IMR-90 (cell line): ENCODE data around the gene SYCP3. TPM values are rescaled to one million over a fixed set of nuclear protein-coding genes. Genes with fewer than 3 reads are reported as not detected.

ENCODE experiments used
- ATAC-seq: fragments of 200-7000 bp; cut with Tn5 transposase; 2 replicates; pipeline ENCODE4 v1.9.1; 2020; ENCODE audit warnings: low read depth, mild to moderate bottlenecking, moderate library complexity
- BruUV-seq: library from RNA; stranded (reverse); fragments of 400-500 nt; replicated peaks from 2 replicates; lab custom pipeline; 2021; lab: Mats Ljungman, UMichigan
- CTCF ChIA-PET: fragments of 300-600 bp; formaldehyde crosslinking; extraction: SDS; loops from one replicate; lab custom pipeline; 2021; ENCODE audit warnings: antibody characterized with exemption; lab: Yijun Ruan, JAX
- POLR2A ChIA-PET: fragments of 300-600 bp; sonication (Branson Sonifier 250); formaldehyde crosslinking; loops from one replicate; lab custom pipeline; 2022; ENCODE audit warnings: antibody characterized with exemption; ENCODE audit not compliant: unreplicated experiment; lab: Charles Lee
- DNase-seq: peaks from one replicate; pipeline ENCODE4 v3.0.0; 2013
- H2AFZ ChIP-seq: replicated peaks from 2 replicates; pipeline ENCODE3; 2013; ENCODE audit warnings: low read length, mild to moderate bottlenecking; ENCODE audit not compliant: poor library complexity
- H2AK5ac ChIP-seq: 2 replicates; pipeline ENCODE4 v1.6.1; 2013; ENCODE audit warnings: low read depth, low read length, inconsistent platforms
- H2AK9ac ChIP-seq: replicated peaks from 2 replicates; pipeline ENCODE3; 2013; ENCODE audit warnings: mild to moderate bottlenecking, low read depth, low read length, moderate library complexity; ENCODE audit not compliant: poor library complexity
- H2BK120ac ChIP-seq: 2 replicates; pipeline ENCODE4 v1.6.1; 2013; ENCODE audit warnings: low read depth, low read length, inconsistent platforms
- H2BK15ac ChIP-seq: 3 replicates; pipeline ENCODE4 v1.6.1; 2013; ENCODE audit warnings: low read depth, low read length, inconsistent platforms
- H2BK20ac ChIP-seq: 2 replicates; pipeline ENCODE4 v1.6.1; 2013; ENCODE audit warnings: low read depth, mild to moderate bottlenecking, inconsistent platforms, low read length, moderate library complexity
- H2BK5ac ChIP-seq: 2 replicates; pipeline ENCODE4 v1.6.1; 2013; ENCODE audit warnings: mild to moderate bottlenecking, low read depth, low read length, inconsistent platforms; ENCODE audit not compliant: poor library complexity, severe bottlenecking
- H3K14ac ChIP-seq: replicated peaks from 2 replicates; pipeline ENCODE4 v1.6.1; 2013; ENCODE audit warnings: low read depth, low read length, inconsistent platforms
- H3K18ac ChIP-seq: 2 replicates; pipeline ENCODE4 v1.6.1; 2013; ENCODE audit warnings: low read depth, low read length, control low read depth
- H3K23ac ChIP-seq: 2 replicates; pipeline ENCODE4 v1.6.1; 2013; ENCODE audit warnings: low read depth, low read length, inconsistent platforms
- H3K27ac ChIP-seq: 2 replicates; pipeline ENCODE4 v1.5.1; 2013; ENCODE audit warnings: mild to moderate bottlenecking, control low read depth, low read length; ENCODE audit not compliant: insufficient read depth
- H3K27me3 ChIP-seq: 2 replicates; pipeline ENCODE4 v1.6.1; 2013; ENCODE audit warnings: low read length; ENCODE audit not compliant: control insufficient read depth, insufficient read depth
- H3K36me3 ChIP-seq: 2 replicates; pipeline ENCODE4 v1.6.1; 2013; ENCODE audit warnings: low read length, mixed read lengths; ENCODE audit not compliant: control insufficient read depth, insufficient read depth
- H3K4ac ChIP-seq: 2 replicates; pipeline ENCODE4 v1.6.1; 2013; ENCODE audit warnings: low read depth, low read length, inconsistent platforms
- H3K4me1 ChIP-seq: 2 replicates; pipeline ENCODE4 v1.6.1; 2013; ENCODE audit warnings: low read length, mixed read lengths; ENCODE audit not compliant: control insufficient read depth, insufficient read depth
- H3K4me2 ChIP-seq: 2 replicates; pipeline ENCODE4 v1.6.1; 2013; ENCODE audit warnings: low read depth, mild to moderate bottlenecking, control low read depth, low read length, moderate library complexity
- H3K4me3 ChIP-seq: 2 replicates; pipeline ENCODE4 v1.5.1; 2013; ENCODE audit warnings: low read depth, mild to moderate bottlenecking, control low read depth, low read length, moderate library complexity; ENCODE audit not compliant: insufficient read depth
- H3K56ac ChIP-seq: 2 replicates; pipeline ENCODE4 v1.6.1; 2013; ENCODE audit warnings: low read length, inconsistent platforms; ENCODE audit not compliant: insufficient read depth; ENCODE audit errors: extremely low read depth
- H3K79me1 ChIP-seq, 2 experiments: 2 replicates each; pipeline ENCODE4 v1.6.1; 2013; ENCODE audit warnings: low read length in 2 of 2, inconsistent platforms in 1 of 2, low read depth in 1 of 2
- H3K9ac ChIP-seq: 2 replicates; pipeline ENCODE4 v1.6.1; 2013; ENCODE audit warnings: low read depth, low read length, control low read depth
- H3K9me1 ChIP-seq: 2 replicates; pipeline ENCODE4 v1.6.1; 2013; ENCODE audit warnings: low read length, inconsistent platforms; ENCODE audit not compliant: insufficient read depth
- H3K9me3 ChIP-seq: 2 replicates; pipeline ENCODE4 v1.6.1; 2013; ENCODE audit warnings: low read length; ENCODE audit not compliant: control insufficient read depth, insufficient read depth
- H4K20me1 ChIP-seq: 2 replicates; pipeline ENCODE4 v1.6.1; 2013; ENCODE audit warnings: low read length, inconsistent platforms; ENCODE audit not compliant: insufficient read depth
- H4K5ac ChIP-seq: 2 replicates; pipeline ENCODE4 v1.6.1; 2013; ENCODE audit warnings: mild to moderate bottlenecking, low read depth, low read length, control low read depth
- H4K8ac ChIP-seq, 2 experiments: 2 replicates each; pipeline ENCODE4 v1.6.1; 2013; ENCODE audit warnings: low read depth in 2 of 2, low read length in 2 of 2, control low read depth in 1 of 2, inconsistent platforms in 1 of 2
- H4K91ac ChIP-seq: 2 replicates; pipeline ENCODE4 v1.6.1; 2013; ENCODE audit warnings: low read depth, low read length, inconsistent platforms; ENCODE audit not compliant: insufficient read depth
- CHD1 ChIP-seq: IDR thresholded peaks from 2 replicates; pipeline ENCODE4 v1.6.1; 2012; ENCODE audit warnings: low read depth, low read length, improper control_type of control experiment
- CTCF ChIP-seq: conservative IDR thresholded peaks from 2 replicates; pipeline ENCODE4 v1.5.1; 2012; ENCODE audit warnings: mild to moderate bottlenecking, low read depth, low read length, improper control_type of control experiment
- ELK1 ChIP-seq: fragments of 150-350 bp; IDR thresholded peaks from 2 replicates; pipeline ENCODE4 v1.6.1; 2016; ENCODE audit warnings: low read depth, mild to moderate bottlenecking, low read length, moderate library complexity, borderline replicate concordance
- MAFK ChIP-seq: IDR thresholded peaks from 2 replicates; pipeline ENCODE4 v1.6.1; 2012; ENCODE audit warnings: low read depth, low read length, improper control_type of control experiment
- MXI1 ChIP-seq: IDR thresholded peaks from 2 replicates; pipeline ENCODE4 v1.6.1; 2012; ENCODE audit warnings: low read depth, mild to moderate bottlenecking, low read length, moderate library complexity, borderline replicate concordance
- RCOR1 ChIP-seq: IDR thresholded peaks from 2 replicates; pipeline ENCODE4 v1.6.1; 2012; ENCODE audit warnings: mild to moderate bottlenecking, low read length, improper control_type of control experiment; ENCODE audit not compliant: insufficient replicate concordance
- RFX5 ChIP-seq: IDR thresholded peaks from 2 replicates; pipeline ENCODE4 v1.8.0; 2012; ENCODE audit warnings: low read depth, mild to moderate bottlenecking, low read length, moderate library complexity
- WGBS, 2 experiments: methylation state at CpG; one replicate each; pipeline versions ENCODE4 v1.1.5 to v1.1.7; 2013; ENCODE audit warnings: missing lambda C conversion rate in 2 of 2; ENCODE audit not compliant: insufficient read length in 1 of 2; ENCODE audit errors: extremely low coverage in 2 of 2; 5-methylcytosine and 5-hydroxymethylcytosine counted together
- dilution Hi-C: fragments of 300-500 bp; cut with HindIII; formaldehyde crosslinking; loops from one replicate; pipeline ENCODE4 v1.14.3; 2018; ENCODE audit warnings: low sequenced_read_pairs; ENCODE audit not compliant: unreplicated experiment
- in situ Hi-C: fragments of 300-500 bp; cut with MboI; formaldehyde crosslinking; loops from 3 replicates; pipeline ENCODE4 v1.14.3; 2019; ENCODE audit warnings: low sequenced_read_pairs, inconsistent platforms, mixed read lengths
- intact Hi-C: fragments of 100-400 bp; cut with micrococcal nuclease; formaldehyde crosslinking; loops from 2 replicates; pipeline ENCODE4 v1.10.0; 2022
- polyA plus RNA-seq, 3 experiments: library from polyadenylated mRNA; depleted of rRNA; stranded (reverse); fragments of >200 nt; gene quantifications; 2 replicates each; pipeline ENCODE4 v1.2.3, GENCODE V29; 2012; ENCODE audit warnings: low replicate concordance in 1 of 3
- total RNA-seq: library from RNA; depleted of rRNA; stranded (reverse); fragments of >200 nt; gene quantifications from 2 replicates; pipeline ENCODE4 v1.2.3, GENCODE V29; 2012

The SYCP3 gene
- total and polyA plus RNA-seq, 2 of the 4 experiments (the other 2 are of a cell fraction), result 0.07 TPM; not detected in 1

- BruUV-seq, result no TSS peak
These were observed 24.1 kb upstream of the SYCP3 start for GRCh38 chr12:101763246-101763931.

More at GRCh38 chr12:101763246-101763931, 24.1 kb upstream of the SYCP3 start:
- Histone ChIP-seq H2AFZ (no peak overlapping the region), H4K20me1 (no peaks in the 10 kb centered on the region), H3K9ac (no peak overlapping the region), H3K23ac (no peak overlapping the region), H3K18ac (no peak overlapping the region), H2BK20ac (no peak overlapping the region), H4K5ac (no peak overlapping the region), H2AK5ac (no peak overlapping the region), H2BK120ac (no peak overlapping the region), H3K27me3 (no peaks in the 10 kb centered on the region), H3K9me1 (no peaks in the 10 kb centered on the region; the same call in 1 of the 2 replicates), H3K36me3 (peaks cover 11% of the 10 kb centered on the region), H2BK5ac (no peak overlapping the region), H3K4me1 (no peaks in the 10 kb centered on the region), H3K9me3 (no peaks in the 10 kb centered on the region), H4K8ac (no peak overlapping the region), H3K27ac (no peak overlapping the region), H4K91ac (no peak overlapping the region), H3K4ac (no peak overlapping the region), H3K56ac (no peak overlapping the region), H2AK9ac (no peak overlapping the region), H3K79me1 (no peaks in the 10 kb centered on the region), H3K4me2 (no peak overlapping the region), H3K14ac (no peak overlapping the region), H3K4me3 (no peak overlapping the region), H2BK15ac (no peak overlapping the region)
- ATAC-seq (no peak; the same call in 1 of the 2 replicates), DNase-seq (no peak)
- WGBS, 2 experiments, result 93% methylated on average over 2 of the region's 6 CpGs; no CpG with 5 or more reads in 1 of the 2 experiments
- dilution Hi-C loops, result no loop called here
- in situ Hi-C loops, result loop anchor here (10.0 kb wide), 1 partner anchor 349 kb away; no protein-coding TSS in a partner anchor
- CTCF ChIA-PET, result interaction anchor here (0.7 kb wide), 1 partner anchor 176 kb away, joined by 3 read pairs; no protein-coding TSS in a partner anchor
- TF ChIP-seq CHD1, result no peak
- no peak for TF ChIP-seq RFX5
- no peak for TF ChIP-seq ELK1
- no peak for TF ChIP-seq RCOR1
- TF ChIP-seq MXI1, result no peak
- TF ChIP-seq MAFK, result no peak
- TF ChIP-seq CTCF, result no peak
- intact Hi-C loops, result loop anchor here (5.0 kb wide), 1 partner anchor 271 kb away; no protein-coding TSS in a partner anchor
- POLR2A ChIA-PET, result no interaction called here
